NCI-H187 treated with DMSO at 0.1 percent for 48 hours (cell line): ENCODE measurements around the gene HRAS.

Experiments used
- DNase-seq: peaks from one replicate; lab custom pipeline; 2025; lab: John Stamatoyannopoulos, UW

HRAS gene

DNA sequence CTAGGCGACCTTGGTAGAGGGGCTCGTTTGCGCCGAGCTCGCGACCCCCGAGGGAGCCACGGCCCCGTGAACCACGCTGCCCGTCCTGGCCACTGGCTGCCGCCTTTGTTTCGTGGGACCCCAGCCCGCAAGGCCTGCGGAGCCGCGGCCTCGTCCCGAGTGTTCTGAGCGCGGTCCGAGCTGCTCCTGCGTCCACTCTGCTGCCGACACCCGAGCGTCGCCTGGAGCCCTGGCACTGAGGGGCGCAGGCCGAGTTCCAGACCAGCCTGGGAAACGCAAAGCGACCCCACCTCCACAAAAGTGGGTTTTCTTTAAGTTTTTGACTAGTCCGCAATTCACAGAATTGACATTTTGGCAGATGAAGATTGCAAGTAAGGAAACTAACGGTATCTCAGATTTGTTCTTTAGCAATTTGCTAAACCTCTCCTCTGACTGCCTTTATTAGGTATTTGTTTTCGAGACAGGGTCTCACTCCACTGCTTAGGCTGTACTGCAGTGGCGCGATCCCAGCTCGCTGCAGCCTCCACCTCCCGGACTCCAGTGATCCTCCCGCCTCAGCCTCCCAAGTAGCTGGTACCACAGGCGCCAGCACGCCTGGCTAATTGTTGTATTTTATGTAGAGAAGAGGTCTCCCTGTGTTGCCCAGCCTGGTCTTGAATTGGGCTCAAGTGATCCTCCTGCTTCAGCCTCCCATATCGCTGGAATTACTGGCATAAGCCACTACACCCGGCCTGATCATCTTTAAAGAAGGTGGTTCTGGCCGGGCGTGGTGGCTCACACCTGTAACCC lies 27.5 kb downstream of the HRAS start:
- DNase-seq = no peak

DNA sequence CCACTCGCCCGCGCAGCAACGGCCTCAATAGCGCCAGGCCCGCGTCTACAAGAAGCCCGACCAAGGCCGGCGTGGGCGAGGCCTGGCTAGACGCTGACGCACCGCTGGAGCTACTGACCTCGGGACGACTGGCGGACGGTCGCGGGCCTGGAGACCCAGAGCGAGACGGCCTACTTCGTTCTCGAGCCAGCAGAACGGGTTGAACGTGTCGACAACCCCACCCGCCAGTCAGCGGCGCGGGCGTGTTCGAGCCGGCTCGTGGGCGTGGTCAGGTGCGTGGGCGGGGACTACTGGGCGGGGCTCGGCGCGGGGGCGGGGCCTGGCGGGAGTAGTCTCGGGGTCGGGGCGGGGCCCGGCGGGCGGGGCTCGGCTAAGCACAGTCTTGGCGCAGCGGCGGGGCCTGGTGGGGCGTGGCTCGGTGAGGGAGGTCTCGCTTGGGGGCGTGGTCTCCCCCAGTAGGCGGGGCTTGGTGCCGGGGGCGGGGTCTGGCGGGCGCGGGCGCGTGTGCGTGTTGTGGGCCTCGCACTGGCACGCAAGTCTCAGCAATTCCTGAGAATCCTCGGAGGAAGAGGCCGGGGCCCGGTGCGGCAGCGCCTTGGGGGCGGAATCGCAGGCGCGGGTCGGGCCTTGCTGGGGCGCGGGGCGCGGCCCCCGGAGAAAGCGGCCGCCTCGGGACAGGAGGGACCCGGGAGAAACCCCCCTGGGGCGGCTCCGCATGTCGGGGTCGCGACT lies 28.2 kb downstream of the HRAS start, which contains the start of gene RNH1:
RNH1 (minus strand) TSS at position 248 of the 732 bp plus-strand sequence. CDS start 5,080 bp downstream, outside the sequence.
- DNase-seq = peak; percentile 69

DNA sequence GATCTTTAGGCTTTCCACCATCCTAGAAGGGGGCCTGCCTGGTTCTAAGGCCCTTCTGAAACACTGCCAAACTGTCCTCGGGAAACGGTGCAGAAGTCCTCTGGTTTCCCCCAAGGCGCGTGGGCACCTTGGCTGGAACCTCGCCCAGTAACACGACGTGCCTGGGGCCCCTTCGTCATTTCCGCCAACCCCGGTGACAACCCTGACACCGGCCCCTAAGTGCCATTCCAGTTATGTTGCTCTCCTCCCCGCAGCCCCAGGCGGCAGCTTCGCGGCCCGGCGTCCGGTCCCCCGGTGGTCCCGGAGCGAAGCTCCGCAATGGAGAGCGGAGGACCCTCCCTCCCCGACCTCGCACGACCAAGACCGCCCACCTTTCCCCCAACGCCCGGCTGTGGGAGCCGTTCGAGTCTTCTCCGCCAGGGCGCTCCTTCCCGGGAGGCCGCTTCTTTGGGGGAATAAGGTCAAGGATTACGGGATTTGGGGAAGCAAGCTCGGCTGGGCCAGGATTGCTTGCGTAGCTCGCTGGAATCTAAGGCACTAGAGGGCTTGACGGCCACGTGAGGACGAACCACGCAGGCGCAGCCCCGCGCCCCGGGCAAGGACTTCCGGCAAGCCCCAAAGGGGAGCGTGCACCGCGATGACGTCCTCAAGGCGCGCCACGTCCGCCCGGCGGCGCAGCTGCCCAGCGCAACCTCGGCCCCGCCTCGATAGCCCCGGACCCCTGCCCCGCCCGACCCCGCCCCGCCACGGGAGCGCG lies 29.0 kb downstream of the HRAS start:
- DNase-seq = peak; percentile 52

DNA sequence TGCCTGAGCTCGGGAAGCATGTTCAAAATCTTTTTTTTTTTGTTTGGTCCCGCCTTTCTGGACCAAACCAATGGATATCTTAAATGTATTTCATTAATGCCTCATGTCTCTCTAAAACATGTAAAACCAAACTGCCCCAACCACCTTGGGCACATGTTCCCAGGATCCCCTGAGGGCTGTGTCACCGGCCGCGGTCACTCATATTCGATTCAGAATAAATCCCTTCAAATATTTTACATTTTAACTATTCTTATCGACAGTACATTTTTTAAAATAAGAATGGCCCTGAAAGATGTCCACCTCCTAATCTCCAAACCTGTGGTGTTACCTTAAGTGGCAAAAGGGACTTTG lies 30.4 kb downstream of the HRAS start:
- no peak for DNase-seq

DNA sequence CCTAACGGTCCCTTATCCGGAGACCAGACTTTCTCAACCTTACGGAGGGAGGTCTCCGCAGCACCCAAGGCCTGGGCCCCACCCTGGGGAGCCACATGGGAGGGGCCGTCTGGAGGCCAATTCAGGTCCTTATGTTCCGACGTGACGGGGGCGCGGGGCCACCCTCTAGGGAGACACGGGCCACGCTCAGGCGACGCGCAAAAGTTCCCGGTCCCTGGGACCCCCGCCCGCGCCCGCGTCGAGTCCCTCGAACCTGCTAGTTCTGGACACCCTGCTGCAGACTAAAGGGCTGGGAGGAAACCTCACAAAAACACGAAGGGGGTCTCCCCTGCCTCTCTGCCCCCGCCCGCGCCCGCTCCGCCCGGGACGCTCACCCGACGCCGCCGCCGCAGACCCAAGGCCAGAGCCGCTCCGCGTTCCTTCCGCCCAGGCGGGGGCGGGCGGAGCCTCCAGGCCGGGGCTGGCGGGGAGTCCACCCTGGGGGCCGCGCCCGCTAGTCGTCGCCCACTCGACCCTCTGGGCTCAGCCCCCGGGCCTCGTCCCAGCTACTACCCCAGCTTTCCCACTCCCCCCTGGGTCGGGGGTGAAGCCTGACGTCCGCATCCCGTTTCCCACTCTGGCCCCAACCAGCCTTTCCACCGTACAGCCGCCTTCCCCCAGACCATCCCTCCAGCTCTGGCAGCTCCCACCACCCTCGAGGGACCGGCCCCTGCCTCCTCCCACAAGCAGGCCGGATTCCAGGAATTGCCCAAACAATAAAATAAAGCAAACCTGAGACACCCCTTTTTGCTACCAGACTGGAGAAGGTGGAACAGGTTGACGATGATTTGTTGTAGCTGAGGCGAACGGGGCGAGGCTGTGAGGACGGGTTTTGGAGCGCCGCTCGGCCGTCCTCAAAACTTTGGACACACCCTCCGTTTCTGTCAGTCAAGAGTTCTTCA lies 31.1 kb downstream of the HRAS start:
- DNase-seq = no peak

DNA sequence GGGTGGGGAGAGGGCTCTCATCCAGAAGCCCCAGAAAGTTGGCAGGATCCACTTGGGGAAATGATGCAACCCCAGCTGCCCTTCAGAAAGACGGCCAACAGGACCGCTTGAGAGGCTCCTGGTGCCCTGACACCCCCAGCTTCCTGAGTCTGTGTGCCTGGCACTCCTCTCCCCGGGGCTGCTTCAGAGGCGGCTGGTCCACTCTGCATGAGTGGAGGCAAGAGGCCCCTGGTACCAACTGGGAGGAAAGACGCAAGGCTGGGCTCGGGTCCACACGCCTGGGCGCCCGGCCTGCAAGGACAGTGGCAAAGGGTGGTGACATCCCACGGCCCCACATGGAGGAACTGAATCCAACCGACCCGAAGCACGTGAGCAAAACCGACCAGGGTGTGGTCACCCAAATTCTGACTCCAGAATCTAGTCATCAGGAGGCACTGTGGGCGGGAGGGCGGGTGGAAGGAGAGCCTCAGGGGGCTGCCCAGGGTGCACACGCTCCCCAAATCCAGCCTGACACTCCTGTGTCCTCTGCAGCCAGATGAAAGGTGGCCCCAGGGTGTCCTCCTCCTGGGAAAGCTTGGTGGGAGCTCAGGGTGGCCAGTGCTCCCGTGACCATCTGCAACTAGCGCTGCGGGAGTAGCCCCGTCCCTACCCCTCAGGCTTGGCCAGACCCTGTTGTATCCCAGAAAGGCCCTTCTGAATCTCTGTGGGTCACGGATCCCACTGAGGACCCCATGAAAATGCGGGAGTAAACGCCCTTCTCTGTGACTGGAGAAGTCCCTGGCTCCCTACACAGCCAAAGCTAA lies 32.0 kb downstream of the HRAS start:
- no peak for DNase-seq

DNA sequence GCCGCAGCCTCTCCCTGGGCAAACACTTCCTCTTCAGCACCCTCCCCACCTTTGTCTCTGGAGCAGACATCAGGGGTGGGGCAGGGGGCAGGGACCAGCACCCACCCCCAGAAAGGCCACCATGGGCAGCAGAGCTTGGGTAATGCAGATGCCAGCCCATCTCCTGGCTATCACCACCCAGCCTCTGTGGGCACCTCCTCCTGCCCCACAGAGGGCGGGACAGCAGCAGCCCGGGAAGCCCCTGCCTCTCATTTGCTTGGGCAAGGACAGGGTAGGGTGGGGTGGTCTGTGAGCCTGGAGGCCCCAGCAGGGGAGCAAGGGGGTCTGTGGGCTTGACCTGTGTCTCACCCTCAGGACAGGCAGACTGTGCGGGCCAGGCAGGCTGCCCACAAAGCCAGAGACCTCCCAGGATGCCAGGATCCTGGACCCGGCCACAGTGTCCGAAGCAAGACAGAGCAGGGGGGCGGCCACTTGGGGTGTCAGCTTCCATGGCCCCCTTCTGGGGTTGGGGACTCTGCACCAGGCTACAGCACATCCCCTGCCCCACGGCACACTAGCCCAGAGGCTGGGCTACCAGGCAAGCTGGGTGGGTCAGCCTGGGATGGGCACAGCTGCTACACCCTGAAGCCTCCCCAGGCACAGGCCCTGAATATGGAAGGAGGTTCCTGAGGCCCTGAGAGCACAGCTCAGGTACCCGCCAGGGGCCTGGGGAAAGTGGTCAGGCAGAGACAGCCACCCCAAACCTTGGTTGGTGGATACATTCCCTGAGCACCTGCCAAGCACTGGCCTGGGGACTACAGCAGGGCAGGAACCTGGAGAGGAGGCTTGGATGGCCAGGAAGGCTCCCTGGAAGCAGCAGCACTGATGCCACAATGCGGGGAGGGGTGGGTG lies 32.8 kb downstream of the HRAS start:
- no peak for DNase-seq

DNA sequence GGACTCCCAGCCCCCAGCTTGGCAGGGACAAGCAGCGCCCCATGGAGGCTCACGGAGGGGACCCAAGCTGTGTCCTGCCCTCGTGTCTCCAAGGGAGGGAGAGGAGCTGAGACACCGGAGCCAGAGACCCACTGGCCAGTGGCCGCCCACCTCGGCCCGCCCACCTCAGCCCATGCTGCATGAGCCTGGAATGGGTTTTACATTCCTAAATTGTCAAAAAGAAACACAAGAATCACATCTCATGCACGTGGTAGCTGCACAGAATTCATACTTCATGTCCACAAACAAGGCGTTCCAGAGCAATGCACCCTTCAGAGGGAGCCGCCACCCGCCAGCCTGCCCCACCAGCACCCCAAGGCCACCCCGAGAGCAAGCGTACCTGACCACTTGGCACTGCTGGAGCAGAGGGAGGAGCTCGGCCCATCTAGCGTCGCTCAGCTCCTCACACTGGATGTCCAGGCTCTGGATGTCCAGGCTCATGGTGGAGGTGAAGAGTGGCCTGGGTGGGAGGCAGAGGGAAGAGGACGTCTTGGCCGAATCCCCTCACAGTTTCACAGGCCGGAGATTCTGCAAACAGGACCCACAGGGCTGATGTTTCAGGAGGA lies 33.6 kb downstream of the HRAS start:
- DNase-seq = no peak

DNA sequence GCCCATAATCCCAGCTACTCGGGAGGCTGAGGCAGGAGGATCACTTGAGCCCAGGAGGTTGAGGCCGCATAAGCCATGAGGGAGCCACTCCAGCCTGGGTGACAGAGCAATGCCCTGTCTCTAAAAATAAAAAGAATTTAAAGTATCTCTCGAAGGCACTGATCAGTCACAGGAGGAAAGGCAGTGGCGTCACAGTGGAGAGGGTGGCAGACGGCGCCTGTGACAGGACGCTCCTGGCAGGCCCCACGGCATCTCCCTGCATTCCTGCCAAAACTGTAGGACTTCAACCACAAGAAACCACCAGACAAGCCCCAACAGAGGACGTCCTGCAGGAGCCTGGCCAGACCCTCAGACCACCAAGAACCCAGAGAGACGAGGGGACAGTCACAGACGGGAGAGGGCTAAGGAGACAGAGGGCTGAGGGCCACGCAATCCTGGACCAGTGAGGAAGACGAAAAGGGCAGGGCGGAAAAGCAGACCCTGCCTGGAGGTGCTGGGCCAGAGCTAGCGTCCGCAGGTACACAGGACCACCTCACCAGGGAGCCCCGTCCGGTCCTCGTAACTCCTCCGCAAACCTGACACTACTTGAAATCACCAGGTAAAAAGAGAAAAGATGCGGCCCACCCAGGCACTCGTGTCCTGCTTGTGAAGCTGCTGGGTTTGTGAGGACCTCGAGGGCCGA lies 34.2 kb downstream of the HRAS start:
- no peak for DNase-seq

DNA sequence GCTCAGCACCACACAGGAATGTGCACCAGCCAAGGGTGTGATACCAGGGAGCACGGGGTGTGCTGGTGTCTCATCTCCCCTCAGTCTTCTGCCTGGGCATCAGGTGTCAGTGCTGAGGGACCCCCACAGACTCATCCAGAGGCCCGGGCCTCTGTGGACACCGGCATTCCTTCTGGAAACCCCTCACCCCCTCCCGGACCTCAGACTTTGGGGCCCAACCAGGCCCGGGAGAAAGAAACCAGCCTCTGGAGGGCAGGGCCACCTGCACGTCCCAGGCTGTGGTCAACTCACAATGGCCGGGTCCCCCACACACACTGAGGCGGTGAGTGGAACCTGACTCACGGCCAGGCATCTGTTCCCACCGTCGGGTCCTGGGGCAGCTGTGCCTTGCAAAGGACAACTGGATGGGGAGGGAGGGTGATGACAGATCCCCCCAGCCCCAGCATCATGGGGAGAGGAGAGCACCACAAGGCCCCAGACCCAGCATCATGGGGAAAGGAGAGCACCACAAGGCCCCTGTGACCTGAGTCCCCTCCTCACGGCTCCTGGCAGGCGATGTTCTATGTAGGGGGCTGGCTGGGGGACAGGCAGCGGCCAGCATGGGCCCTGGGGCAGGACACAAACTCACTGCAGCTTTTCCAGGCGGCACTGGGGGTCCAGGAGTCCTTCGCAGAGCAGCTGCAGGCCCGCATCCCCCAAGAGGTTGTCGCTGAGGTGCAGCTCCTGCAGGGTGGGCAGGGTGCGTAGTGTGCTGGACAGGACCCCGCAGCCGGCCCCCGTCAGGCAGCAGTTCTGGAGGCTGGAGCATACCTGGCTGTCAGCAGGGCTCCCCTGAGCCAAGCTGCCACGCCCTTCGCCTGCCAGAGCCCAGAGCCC lies 35.9 kb downstream of the HRAS start:
- DNase-seq = no peak

DNA sequence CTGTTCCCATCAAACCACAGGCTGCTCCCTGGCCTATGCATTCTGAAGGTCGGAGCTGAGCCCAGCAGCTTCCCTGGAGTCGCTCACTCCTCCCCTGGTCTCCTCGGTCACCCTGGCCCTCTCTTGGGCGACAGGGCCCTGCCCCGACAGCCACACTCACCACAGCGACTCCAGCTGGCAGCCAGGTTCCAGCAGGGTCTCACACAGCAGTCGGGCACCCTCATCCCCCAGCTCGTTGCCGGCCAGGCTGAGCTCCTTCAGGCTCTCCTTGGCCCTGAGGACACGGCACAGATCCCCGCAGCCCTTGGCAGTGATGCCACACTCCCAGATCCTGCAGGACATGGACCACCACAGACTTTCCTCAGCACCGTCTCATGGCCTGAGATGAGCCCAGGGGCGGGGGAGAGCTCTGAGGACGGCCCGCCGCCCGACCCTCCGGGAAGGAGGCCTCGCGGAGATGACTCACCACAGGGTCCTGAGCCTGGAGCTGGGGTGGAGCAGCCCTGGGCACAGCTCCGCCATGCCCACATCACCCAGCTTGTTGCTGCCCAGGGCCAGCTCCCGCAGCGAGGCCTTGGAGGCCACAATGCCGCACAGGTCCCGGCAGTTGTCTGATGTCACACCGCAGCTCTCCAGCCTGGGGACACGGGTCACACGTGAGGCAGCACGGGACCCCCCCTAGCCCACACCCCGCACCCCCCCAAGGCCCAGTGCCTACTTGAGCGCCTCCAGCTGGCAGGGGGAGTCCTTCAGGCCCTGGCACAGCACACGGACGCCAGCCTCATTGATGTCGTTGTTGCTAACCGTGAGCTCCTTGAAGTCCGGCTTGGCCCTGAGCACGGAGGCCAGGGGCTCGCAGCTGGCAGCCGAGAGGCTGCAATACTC lies 36.8 kb downstream of the HRAS start:
- no peak for DNase-seq

DNA sequence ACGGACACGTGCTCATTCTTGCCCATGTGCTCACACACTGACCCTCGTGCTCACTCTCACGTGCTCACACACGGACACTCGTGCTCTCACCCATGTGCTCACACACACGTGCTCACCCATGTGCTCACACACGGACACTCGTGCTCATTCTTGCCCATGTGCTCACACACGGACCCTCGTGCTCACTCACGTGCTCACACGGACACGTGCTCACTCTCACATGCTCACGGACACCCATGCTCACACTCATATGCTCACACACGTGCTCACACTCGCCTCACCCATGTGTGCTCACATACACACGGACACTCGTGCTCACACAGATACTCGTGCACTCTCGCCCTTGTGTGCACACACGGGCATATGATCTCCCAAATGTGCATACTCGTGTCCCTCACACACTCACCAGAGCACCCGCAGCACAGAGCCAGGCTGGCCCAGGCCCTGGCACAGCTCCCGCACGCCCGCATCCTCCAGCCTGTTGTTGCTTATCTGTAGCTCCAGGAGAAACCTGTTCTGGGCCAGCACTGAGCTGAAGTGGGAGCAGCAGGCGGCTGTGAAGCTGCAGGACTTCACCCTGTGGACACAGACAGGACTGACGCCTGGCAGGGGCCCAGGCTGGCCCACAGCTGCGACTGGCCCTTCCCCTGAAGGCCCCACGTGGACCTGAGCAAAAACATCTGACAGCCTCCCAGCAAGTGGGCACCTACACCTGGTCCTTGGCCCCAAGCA lies 37.6 kb downstream of the HRAS start:
- DNase-seq = no peak

DNA sequence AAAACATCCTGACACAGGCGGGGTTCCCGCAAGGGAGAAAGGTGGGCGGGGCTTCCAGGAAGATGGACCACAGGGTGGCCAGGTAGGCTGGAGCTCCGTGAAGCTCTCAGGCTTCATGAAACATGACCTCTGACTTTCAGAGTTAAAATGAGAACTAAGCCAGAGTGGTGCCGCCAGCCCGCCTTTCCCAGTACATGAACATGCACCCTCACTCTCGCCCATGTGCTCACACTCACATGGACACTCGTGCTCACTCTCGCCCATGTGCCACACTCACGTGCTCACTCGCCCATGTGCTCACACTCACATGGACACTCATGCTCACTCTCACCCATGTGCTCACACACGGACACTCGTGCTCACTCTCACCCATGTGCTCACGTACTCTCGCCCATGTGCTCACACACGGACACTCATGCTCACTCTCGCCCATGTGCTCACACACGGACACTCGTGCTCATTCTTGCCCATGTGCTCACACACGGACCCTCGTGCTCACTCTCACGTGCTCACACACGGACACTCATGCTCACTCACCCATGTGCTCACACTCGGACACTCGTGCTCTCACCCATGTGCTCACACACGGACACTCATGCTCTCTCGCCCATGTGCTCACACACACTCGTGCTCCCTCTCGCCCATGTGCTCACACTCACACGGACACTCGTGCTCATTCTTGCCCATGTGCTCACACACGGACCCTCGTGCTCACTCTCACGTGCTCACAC lies 38.4 kb downstream of the HRAS start:
- no peak for DNase-seq

DNA sequence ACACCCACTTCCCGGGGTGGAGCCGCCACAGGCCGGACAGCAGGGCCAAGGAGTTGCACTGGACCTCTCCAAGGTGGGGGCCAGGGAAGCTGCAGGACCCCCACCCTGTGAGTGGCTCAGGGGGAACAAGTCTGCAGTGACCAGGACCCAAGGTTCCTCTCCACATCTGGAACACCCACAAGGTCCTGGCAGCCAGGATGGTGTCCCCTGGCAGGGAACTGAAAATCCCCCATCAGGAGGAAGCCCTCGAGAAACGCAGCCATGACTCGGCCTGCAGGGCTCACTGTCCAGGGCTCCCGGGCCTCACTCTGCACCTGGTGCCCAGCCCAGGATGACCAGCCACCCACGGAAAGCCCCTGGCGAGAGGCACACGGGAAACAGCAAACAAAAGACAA lies 39.8 kb downstream of the HRAS start:
- DNase-seq = no peak

DNA sequence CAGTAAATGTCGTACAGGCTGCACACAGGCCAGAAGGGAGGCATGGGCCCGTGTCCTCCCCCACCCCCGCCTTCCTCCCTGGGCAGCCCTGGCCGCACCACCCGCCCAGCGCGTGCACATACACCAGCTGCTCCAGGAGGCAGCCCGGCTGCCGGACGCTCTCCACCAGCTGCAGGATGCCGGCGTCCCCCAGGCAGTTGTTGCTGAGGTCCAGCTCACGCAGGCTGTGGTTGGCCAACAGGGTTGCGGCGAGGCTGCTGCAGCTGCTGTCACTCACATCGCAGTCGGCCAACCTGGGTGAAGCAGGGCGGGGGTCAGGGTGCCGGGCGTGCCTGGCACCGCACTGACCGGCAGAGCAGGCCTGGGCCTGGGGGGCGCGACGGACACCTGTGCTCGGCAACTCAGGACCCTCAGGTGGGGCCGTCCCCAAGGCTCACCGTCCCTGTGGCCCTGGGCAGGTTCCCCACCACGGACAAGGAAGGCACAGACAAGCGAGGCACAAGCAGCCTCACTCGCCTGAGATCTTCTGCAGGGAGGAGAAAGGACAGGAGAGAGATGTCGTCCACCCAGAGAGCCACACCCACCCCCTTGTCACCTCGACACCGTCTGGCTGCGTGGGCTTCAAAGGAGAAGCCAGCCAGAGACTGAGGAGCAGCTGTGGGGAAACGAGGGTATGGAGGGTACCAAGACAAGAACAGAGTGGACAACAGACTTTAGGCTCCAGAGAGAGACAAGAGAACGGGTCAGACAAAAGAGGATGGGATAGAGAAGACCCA lies 40.4 kb downstream of the HRAS start:
- DNase-seq = no peak
